RCC 7860 (cell line): ENCODE results near the gene RHOBTB1.
"Not testable (repeated sequence)": the region's sequence is repeated elsewhere in the genome, so short reads cannot be mapped to it uniquely, and the experiment has no call there.

Experiments
- DNase-seq: peaks from one replicate; pipeline ENCODE4 v3.0.0-alpha.2; 2015; ENCODE audit warnings: low spot score
- FAIRE-seq: peaks from 2 replicates; lab custom pipeline; 2012; peaks lifted over from hg19 to GRCh38; lab: Jason Lieb, UNC

The RHOBTB1 gene

DNA sequence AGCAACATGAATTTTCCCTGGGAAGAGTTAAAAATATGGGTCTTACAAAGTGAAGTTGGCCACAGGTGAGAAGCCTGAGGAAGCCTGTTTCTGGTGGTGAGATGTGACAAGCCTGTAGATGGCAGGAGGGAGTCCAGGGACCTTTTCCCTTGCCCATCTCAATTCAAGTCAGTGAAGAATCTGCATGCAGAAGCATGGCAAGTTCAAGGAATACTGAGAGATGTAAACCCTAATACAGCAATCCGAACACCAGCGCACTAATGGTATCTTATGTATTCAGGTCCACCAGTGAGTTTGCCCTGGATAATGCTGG, 73.6 kb downstream of the RHOBTB1 start:
- no peak for DNase-seq
- no peak for FAIRE-seq

GRCh38 chr10:60869652-60870415, 74.2 kb downstream of the RHOBTB1 start:
- no peak for FAIRE-seq
- no peak for DNase-seq

DNA sequence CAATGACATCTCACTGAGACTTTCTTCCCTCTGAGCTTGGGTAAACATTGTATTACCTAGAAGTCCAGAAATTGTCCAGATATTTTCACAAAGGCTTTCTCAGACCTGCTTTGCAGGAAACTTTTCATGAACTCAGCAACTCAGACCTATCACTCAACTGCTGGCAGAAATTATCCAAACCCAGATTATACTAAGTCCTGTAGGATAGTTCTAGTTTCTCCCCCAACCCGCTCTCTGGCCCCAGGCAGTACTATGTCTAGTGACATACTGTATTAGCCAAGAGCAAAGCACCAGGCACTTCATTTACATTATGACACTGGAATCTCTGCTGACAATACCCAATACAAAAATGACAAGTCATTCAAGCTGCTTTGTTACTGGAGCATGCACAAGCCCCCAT, 75.0 kb downstream of the RHOBTB1 start:
- FAIRE-seq = no peak

GRCh38 chr10:60865198-60865783, 78.7 kb downstream of the RHOBTB1 start:
- FAIRE-seq (no peak), DNase-seq (no peak)

More for the DNA sequence above, 75.0 kb downstream of the RHOBTB1 start:
- no peak for DNase-seq

DNA sequence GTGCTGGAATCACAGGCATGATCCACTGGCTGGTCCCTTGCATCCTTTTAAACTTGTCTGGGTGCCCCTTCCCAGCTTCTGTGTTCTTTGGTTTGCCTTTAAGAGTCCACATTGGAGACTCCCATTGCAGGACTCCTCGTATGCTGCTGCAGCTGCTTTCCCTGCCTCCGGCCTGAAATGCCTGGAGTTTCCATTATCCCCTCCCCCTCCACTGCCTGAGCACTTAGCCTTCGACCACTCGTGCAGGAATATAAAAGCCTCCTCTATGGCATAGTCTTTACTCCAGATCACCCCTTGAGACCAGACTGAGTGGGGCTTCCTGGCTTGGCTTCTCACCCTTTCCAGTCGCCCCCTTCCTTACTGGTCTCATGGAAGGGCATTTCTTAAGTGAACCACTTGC, 80.2 kb downstream of the RHOBTB1 start:
- DNase-seq (no peak), FAIRE-seq (no peak)

- DNase-seq (no peak), FAIRE-seq (no peak)
These were observed 81.5 kb downstream of the RHOBTB1 start for GRCh38 chr10:60862517-60862916.

DNA sequence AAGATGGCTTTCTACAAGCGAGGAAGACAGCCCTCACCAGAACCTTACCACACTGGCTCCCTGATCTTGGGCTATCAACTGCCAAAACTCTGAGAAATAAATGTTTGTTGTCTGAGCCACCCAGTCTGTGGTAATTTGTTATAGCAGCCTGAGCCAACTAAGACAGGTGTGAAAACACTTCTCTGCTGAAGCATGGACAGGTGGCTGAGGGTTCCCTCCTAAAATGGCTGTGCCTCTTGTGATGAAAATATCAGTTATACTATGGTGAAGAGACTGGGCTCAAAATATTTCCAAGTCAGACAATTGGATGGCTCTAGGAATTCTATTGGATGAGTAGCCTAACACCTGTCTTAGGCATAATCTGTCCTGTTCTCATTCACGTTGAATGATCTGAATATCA, 87.6 kb downstream of the RHOBTB1 start:
- no peak for DNase-seq
- no peak for FAIRE-seq

GRCh38 chr10:60853637-60854036, 90.3 kb downstream of the RHOBTB1 start:
- FAIRE-seq (no peak), DNase-seq (no peak)

DNA sequence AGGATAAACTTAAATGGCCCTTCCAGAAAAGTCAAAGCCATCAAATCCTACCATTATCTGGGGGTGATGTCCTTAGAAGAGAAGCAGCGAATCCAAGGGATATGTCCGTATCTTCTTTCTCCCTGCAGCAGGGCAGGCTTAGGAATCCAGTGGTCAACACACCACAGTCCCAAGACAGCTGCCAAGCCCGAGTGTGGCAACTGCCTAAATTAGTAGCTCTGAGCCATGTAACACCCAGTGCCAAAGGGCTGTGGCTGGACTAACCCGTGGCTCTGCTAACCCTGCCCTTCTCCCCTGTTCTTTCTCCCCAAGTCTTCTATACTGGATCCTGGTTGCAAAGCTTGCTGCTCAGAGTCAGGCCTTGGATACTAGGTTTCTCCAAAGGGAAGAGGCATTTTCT, 90.9 kb downstream of the RHOBTB1 start:
- DNase-seq = no peak
- FAIRE-seq = no peak

DNA sequence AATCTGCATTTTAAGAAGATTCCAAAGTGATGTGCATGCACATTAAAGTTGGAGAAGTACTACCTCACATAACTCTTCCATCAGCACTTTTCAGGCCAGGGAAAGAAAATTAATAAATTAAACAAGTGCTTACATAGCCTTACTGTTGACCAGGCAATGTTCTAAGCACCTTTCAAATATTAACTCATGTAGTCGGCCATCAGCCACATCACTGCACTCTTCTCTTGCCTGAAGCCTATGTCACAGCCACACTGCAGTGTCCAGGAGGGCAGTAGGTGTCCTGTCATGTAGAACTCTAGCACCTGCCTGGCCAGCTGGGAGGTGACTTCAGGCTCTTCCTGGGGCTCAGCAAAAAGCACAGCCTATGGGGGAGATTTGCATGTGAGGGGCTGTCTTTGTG, 94.2 kb downstream of the RHOBTB1 start:
- FAIRE-seq = no peak
- DNase-seq = no peak

DNA sequence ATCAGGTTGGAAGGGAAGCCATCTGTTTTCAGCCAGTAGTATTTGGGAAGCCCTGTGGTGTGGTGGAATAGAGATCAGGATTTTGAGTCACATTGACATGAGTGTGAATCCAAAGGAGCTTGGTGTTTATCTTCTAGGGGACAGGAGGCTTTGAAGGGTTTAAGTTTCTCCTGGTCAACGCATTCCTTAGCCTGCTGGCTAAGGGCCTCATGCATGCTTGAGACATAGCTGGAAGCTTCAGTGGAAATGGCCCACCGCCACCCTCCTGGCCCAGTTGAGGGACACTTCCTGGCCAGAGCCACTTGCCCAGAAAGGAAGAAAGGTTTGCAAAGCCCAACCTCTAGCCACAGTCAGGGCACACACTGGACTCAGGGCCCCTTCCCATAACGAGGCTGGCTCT, 94.8 kb downstream of the RHOBTB1 start:
- DNase-seq (no peak), FAIRE-seq (no peak)

GRCh38 chr10:60848680-60849079, 95.3 kb downstream of the RHOBTB1 start:
- DNase-seq (no peak), FAIRE-seq (no peak)

DNA sequence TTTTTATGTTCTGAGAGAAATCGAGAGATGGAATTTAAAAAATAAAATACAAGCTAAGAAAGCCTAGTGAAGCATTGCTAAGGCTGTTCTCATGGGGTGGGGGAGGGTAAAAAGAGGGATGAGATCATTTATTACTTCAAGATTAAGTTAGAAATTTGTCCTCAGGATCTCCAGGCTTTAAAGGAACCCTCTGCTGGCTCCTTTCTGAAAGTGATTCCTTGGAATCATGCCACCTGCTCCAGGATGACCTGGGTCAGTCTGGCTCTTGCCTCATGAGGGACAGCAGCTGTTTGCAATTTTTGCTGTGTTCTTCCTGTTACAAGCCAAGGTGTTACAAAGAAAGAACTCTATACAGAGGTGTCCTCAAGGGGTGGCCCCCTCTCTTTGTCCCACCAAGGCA, 95.9 kb downstream of the RHOBTB1 start:
- FAIRE-seq (peak; percentile 50), DNase-seq (peak; percentile 21)

- no peak for FAIRE-seq
- DNase-seq = peak; percentile 50
These were observed 97.8 kb downstream of the RHOBTB1 start for GRCh38 chr10:60846173-60846572.

DNA sequence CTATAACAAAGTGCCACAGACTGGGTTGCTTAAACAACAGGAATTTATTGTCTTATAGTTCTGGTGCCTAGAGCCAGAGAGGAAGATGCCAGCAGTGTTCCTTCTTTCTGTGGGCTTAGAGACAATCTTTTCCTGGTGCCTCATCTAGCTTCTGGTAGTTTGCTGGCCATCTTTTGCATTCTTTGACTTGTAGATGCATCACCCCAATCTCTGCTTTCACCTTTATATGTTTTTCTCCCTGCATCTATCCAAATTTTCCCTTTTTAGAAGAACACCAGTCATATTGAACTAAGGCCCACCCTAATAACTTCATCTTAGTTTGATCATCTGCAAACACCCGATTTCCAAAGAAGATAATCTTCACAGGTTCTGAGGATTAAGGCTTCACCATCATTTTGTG, 98.9 kb downstream of the RHOBTB1 start:
- FAIRE-seq (no peak), DNase-seq (no peak)

- no peak for FAIRE-seq
- DNase-seq = no peak
These were observed 101.3 kb downstream of the RHOBTB1 start for GRCh38 chr10:60842694-60843093.

DNA sequence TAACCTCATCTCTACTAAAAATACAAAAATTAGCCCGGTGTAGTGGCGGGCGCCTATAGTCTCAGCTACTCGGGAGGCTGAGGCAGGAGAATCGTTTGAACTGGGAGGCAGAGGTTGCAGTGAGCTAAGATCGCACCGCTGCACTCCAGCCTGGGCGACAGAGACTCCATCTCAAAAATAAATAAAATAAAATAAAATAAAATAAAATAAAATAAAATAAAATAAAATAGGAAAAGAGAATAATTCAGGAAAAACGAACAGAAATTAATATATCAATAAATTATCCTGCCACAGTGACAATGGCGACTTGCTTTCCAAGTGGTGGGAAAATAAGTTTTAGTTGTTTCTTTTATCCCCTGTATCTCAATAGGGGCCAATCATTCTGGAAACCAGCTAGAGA, 102.8 kb downstream of the RHOBTB1 start:
- DNase-seq, FAIRE-seq: not testable (repeated sequence)

GRCh38 chr10:60835049-60835448, 108.9 kb downstream of the RHOBTB1 start:
- FAIRE-seq = no peak

GRCh38 chr10:60834401-60834800, 109.6 kb downstream of the RHOBTB1 start:
- FAIRE-seq = no peak
- DNase-seq = no peak

More at GRCh38 chr10:60835049-60835448, 108.9 kb downstream of the RHOBTB1 start:
- no peak for DNase-seq

DNA sequence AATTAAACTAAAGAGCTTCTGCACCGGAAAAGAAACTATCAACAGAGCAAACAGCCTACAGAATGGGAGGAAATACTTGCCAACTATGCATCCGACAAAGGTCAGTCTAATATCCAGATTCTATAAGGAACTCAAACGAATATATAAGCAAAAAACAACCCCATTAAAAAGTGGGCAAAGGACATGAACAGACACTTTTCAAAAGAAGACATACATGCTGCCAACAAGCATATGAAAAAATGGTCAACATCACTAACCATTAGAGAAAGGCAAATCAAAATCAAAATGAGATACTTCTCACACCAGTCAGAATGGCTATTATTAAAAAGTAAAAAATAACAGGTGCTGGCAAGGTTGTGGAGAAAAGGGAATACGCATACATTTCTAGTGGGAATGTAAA, 111.8 kb downstream of the RHOBTB1 start:
- not testable (repeated sequence) for FAIRE-seq, DNase-seq

DNA sequence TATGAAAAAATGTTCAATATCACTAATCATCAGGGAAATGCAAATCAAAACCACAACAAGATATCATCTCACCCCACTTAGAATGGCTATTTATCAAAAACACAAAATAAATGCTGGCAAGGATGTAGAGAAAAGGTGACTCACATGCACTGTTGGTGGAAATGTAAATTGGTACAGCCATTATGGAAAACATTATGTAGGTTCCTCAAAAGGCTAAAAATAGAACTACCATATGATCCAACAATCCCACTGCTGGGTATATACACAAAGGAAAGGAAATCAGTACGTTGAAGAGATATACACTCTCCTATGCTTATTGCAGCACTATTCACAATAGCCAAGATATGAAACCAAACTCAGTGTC, 115.5 kb downstream of the RHOBTB1 start:
- FAIRE-seq = no peak

DNA sequence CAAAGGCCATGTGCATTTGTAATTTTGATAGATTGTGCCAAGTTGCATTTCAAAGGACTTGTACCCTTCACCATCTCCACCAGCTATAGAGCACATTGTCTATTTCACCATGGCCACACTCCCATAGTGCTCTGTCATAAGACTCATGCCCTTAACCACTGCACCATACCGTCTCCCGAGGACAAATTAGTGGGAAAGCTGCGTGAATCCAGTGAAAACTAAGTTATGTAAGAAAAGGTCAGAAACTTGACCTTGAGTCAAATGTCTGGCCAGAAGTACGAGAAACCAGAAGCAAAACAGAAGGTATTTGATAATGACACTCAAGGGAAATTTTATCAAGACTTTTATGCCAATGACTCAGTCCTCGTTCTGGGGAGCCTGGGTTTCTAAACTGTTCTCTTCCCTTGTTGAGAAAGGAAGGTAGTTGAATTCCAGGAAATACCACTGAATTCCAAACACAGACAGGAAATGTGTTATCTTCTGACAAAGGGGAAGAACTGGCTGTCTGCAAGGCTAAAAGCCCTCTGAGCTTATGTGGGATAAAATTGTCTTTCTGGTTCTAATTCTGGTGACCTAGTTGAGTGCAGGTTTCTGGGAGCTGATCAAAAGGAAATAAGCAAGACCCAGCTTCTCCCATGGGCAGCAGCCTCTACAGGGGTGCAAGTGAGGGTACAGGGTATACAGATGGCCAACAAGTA, 116.0 kb downstream of the RHOBTB1 start:
- DNase-seq (peak; percentile 46), FAIRE-seq (no peak)

More for the DNA sequence above, 115.5 kb downstream of the RHOBTB1 start:
- DNase-seq = no peak
